AG04450 (cell line): Measurements from ENCODE around the gene ZDHHC20. TPM values are rescaled to one million over a fixed set of nuclear protein-coding genes. Genes with fewer than 3 reads are reported as not detected.

Source experiments
- CTCF ChIA-PET: fragments of 300-600, 350-600 bp; formaldehyde crosslinking; extraction: SDS; loops from one replicate; lab custom pipeline; 2022; ENCODE audit warnings: antibody characterized with exemption, inconsistent platforms; lab: Charles Lee
- POLR2A ChIA-PET: fragments of 350-600 bp; formaldehyde crosslinking; extraction: SDS; loops from one replicate; lab custom pipeline; 2021; ENCODE audit warnings: antibody characterized with exemption, inconsistent platforms; lab: Yijun Ruan, JAX
- DNase-seq: peaks from one replicate; pipeline ENCODE4 v3.0.0-alpha.2; 2011; ENCODE audit warnings: low read depth, low spot score
- H3K27ac ChIP-seq: one replicate; pipeline ENCODE4 v1.5.1; 2012; ENCODE audit warnings: low read depth, low read length, control low read depth
- H3K27me3 ChIP-seq: one replicate; pipeline ENCODE4 v1.6.0; 2012; ENCODE audit warnings: low read length; ENCODE audit not compliant: control insufficient read depth, insufficient read depth
- H3K4me3 ChIP-seq: 2 replicates; pipeline ENCODE4 v1.5.1; 2011; ENCODE audit warnings: mild to moderate bottlenecking, low read depth, low read length, control low read depth
- H3K9me3 ChIP-seq: 2 replicates; pipeline ENCODE4 v1.5.1; 2012; ENCODE audit warnings: low read length; ENCODE audit not compliant: control insufficient read depth, insufficient read depth
- CTCF ChIP-seq: IDR thresholded peaks from 2 replicates; pipeline ENCODE4 v1.5.1; 2011; ENCODE audit warnings: low read depth, low read length, control low read depth, inconsistent platforms
- polyA plus RNA-seq: library from polyadenylated mRNA; depleted of rRNA; stranded (reverse); fragments of >200 nt; gene quantifications from 2 replicates; pipeline ENCODE4 v1.2.3, GENCODE V29; 2011

ZDHHC20 gene
- polyA plus RNA-seq, 1 experiment, result 59.8 TPM

- Histone ChIP-seq H3K4me3 (no peak overlapping the region), H3K27me3 (peaks cover 2% of the 10 kb centered on the region), H3K27ac (no peak overlapping the region), H3K9me3 (no peaks in the 10 kb centered on the region)
- POLR2A ChIA-PET, result interaction anchor here (0.6 kb wide), 1 partner anchor 198 kb away, joined by 6 read pairs; no protein-coding TSS in a partner anchor
- no peak for TF ChIP-seq CTCF
- DNase-seq, result no peak
- CTCF ChIA-PET, result interaction anchor here (0.9 kb wide), 1 partner anchor 40 kb away, joined by 4 read pairs; no protein-coding TSS in a partner anchor
Observed at GRCh38 chr13:21338156-21338555, 120.9 kb downstream of the ZDHHC20 start.

DNA sequence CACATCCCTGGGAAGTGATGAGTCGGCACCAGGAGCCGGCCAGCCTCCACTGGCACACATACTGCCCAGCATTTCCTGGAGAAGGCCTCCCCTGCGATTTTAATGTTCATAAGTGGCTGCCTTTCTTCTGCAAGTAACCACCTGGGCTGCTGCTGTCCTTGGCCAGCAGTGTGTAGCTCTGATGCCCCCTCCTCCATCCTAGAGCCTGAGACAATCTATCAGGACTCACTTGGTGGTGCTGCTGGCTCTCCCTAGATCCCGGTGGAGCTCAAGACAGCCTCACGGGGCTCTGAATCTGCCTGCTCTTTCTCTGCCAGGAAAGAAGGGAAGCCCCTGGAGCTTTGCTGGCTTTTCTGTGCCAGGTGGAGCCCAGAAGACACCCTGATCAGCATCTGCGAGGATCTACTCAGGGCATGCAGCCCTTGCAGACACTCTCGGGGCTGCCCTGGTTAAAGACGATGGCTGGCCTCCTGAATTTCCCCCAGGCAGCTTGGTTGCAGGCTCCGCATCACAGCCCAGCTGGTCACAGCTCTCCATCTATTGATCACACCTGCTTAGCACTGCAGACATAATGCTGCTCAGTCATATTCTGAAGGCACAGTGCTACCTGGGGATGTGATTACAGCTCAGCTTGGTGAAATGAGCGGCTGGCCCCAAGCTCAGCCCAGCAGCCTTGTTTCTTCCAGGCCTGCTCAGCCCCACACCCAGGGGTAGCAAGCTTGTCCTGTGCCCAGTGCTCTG is 122.3 kb downstream of the ZDHHC20 start:
- DNase-seq, result no peak
- POLR2A ChIA-PET, result no interaction called here
- Histone ChIP-seq H3K4me3 (no peak overlapping the region), H3K9me3 (no peaks in the 10 kb centered on the region), H3K27me3 (peaks cover 2% of the 10 kb centered on the region), H3K27ac (no peak overlapping the region)
- TF ChIP-seq CTCF, result no peak
- CTCF ChIA-PET, result no interaction called here

GRCh38 chr13:21333186-21333585 is 125.9 kb downstream of the ZDHHC20 start:
- no peak for TF ChIP-seq CTCF
- no peak overlapping the region for H3K27ac ChIP-seq
- ChIA-PET POLR2A (no interaction called here), CTCF (no interaction called here)
- H3K27me3 ChIP-seq, result no peaks in the 10 kb centered on the region
- no peaks in the 10 kb centered on the region for H3K9me3 ChIP-seq
- DNase-seq, result no peak
- H3K4me3 ChIP-seq, result no peak overlapping the region

DNA sequence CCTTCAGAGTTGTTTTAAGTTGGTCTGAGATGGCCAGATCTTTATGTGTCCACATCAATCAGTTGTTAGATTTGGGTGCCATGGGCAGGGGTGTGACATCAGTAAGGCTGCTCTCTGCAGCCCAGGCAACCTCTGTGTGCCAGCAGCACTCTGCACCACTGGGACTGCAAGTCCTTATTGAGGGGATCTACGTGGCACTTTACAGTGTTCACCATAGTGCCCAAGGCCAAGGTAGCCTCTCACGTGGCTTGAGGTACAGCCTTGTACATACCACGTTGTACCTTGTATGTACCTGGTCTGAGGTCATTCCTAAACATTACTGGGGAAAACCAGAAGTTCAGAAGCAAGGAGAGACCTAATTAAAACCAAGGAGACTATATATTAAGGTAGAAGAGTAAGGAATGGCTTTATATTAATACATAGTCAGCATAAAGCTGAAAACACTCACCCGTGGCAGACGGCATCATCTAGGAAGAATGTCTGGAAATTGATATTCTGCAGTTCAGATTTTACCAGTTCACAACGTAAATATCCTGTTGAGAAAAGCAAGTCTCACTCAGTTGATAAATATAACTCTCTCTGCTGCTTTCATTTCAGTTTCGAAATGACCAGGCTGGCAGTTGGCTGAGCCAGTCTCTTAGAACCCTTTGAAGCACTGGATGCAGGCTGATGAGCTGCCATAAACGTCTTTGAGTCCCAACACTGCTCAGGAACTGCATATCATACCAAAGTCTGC is 128.8 kb downstream of the ZDHHC20 start:
- H3K27ac ChIP-seq, result no peak overlapping the region
- ChIA-PET POLR2A (no interaction called here), CTCF (no interaction called here)
- H3K27me3 ChIP-seq, result no peaks in the 10 kb centered on the region
- DNase-seq, result peak; percentile 6
- TF ChIP-seq CTCF, result no peak
- H3K4me3 ChIP-seq, result peak overlapping the region; percentile 22
- H3K9me3 ChIP-seq, result no peaks in the 10 kb centered on the region
